K562 (cell line): ENCODE results near the gene ADI1. TPM values are rescaled to one million over a fixed set of nuclear protein-coding genes. Genes with fewer than 3 reads are reported as not detected.

Experiments used
- ELK1 ChIP-seq: sonication (generic); formaldehyde crosslinking; IDR thresholded peaks from 2 replicates; pipeline ENCODE4 v1.8.1; 2022; ENCODE audit warnings: missing genetic modification reagents
- MCM5 ChIP-seq: fragments of 450-650 bp; IDR thresholded peaks from 2 replicates; pipeline ENCODE4 v1.6.1; 2016; ENCODE audit warnings: low read depth
- MYBL2 ChIP-seq, 2 experiments: fragments of 450-650 bp in 1 of 2; sonication (generic) in 1 of 2; formaldehyde crosslinking in 1 of 2; IDR thresholded peaks; 2 replicates each; pipeline versions ENCODE4 v1.6.1 to v1.8.1; 2017 to 2022; ENCODE audit warnings: borderline replicate concordance in 1 of 2, inconsistent platforms in 1 of 2, low read depth in 1 of 2, mild to moderate bottlenecking in 1 of 2, missing genetic modification reagents in 1 of 2, moderate library complexity in 1 of 2
- RFX7 ChIP-seq: fragments of 250-450 bp; sonication (Bioruptor Pico); IDR thresholded peaks from 2 replicates; pipeline ENCODE4 v1.5.1; 2021; ENCODE audit warnings: mild to moderate bottlenecking
- SREBF2 ChIP-seq: sonication (generic); formaldehyde crosslinking; IDR thresholded peaks from 2 replicates; pipeline ENCODE4 v1.4.0; 2020; ENCODE audit warnings: mild to moderate bottlenecking, missing genetic modification reagents
- UBTF ChIP-seq, 2 experiments: IDR thresholded peaks; 2 replicates each; pipeline ENCODE4 v1.6.1; 2012; ENCODE audit warnings: improper control_type of control experiment in 2 of 2, low read depth in 2 of 2, low read length in 2 of 2, borderline replicate concordance in 1 of 2
- USF2 ChIP-seq: sonication (generic); formaldehyde crosslinking; IDR thresholded peaks from 2 replicates; pipeline ENCODE4 v1.5.0; 2020; ENCODE audit warnings: missing genetic modification reagents
- ZNF695 ChIP-seq: fragments of 450-650 bp; formaldehyde crosslinking; IDR thresholded peaks from 2 replicates; pipeline ENCODE4 v1.4.0; 2020; ENCODE audit warnings: mild to moderate bottlenecking, moderate library complexity
- ZNF764 ChIP-seq: fragments of 250-450 bp; sonication (Bioruptor Pico); IDR thresholded peaks from 2 replicates; pipeline ENCODE4 v1.4.0; 2020; ENCODE audit warnings: low read depth, mild to moderate bottlenecking, moderate library complexity
- polyA plus RNA-seq, 8 experiments: library from polyadenylated mRNA; depleted of rRNA in 4 of 8; stranded (reverse) in 5 of 8; unstranded in 3 of 8; fragments of >200 nt; fragmentation: Nextera tagmentation in 2 of 8; fragmentation: Illumina TruSeq in 1 of 8; extraction: Ambion mirVana in 2 of 8; extraction: Trizol in 1 of 8; gene quantifications; 2 replicates each; pipeline versions ENCODE4 v1.2.1 to v1.2.3, GENCODE V29; 2011 to 2014; ENCODE audit warnings: inconsistent platforms in 1 of 8, missing spikeins in 1 of 8
- total RNA-seq, 7 experiments: library from RNA; depleted of rRNA in 6 of 7; stranded (reverse); fragments of >200 nt in 6 of 7; fragmentation: Illumina TruSeq in 2 of 7; extraction: Trizol in 2 of 7; gene quantifications; 2 replicates each; pipeline versions ENCODE4 v1.2.1 to v1.2.3, GENCODE V29; 2011 to 2021; ENCODE audit warnings: low replicate concordance in 1 of 7

The ADI1 gene
- total and polyA plus RNA-seq, 9 of the 15 experiments (the other 6 are each of a cell fraction or from before 2014, with no cell fraction given), result 6.1 to 51.0 (median 27.1) TPM

- TF ChIP-seq MCM5, result no peak
- TF ChIP-seq USF2, result no peak
- TF ChIP-seq ZNF695 (CRISPR knock-in tag), result no peak
- no peak for TF ChIP-seq RFX7 (CRISPR knock-in tag)
- TF ChIP-seq MYBL2 (IDR thresholded peaks at IDR 0.05; ENCODE audit: low read depth), result no peak
- no peak for TF ChIP-seq MYBL2 (CRISPR knock-in tag; IDR thresholded peaks at IDR 0.05; ENCODE audit: borderline replicate concordance)
- TF ChIP-seq SREBF2 (CRISPR knock-in tag), result no peak
- no peak for TF ChIP-seq ELK1
- no peak for TF ChIP-seq UBTF (IDR thresholded peaks at IDR 0.05; ENCODE audit: borderline replicate concordance in 1 of 2, low read depth in 2 of 2, low read length in 2 of 2)
- no peak for TF ChIP-seq ZNF764 (CRISPR knock-in tag)
These were observed 31.2 kb downstream of the ADI1 start (continued) for GRCh38 chr2:3488061-3488531.
